Testis (tissue), 2 donors: ENCODE results near the gene IQCF2.

ENCODE experiments used
- POLR2A ChIP-seq: fragments of 450-650 bp; IDR thresholded peaks from one replicate; pipeline ENCODE4 v1.6.1; 2017; ENCODE audit warnings: antibody characterized with exemption, mild to moderate bottlenecking, moderate library complexity
- TF ChIP-seq, protein P1 (sequence below), 3 experiments: fragments of 450-650 bp in 2 of 3; fragments of 200-600 bp in 1 of 3; sonication (generic) in 1 of 3; IDR thresholded peaks; one replicate each; pipeline ENCODE4 v1.5.1; 2016 to 2019; ENCODE audit warnings: antibody characterized with exemption in 3 of 3, mild to moderate bottlenecking in 2 of 3, moderate library complexity in 1 of 3

DNA sequence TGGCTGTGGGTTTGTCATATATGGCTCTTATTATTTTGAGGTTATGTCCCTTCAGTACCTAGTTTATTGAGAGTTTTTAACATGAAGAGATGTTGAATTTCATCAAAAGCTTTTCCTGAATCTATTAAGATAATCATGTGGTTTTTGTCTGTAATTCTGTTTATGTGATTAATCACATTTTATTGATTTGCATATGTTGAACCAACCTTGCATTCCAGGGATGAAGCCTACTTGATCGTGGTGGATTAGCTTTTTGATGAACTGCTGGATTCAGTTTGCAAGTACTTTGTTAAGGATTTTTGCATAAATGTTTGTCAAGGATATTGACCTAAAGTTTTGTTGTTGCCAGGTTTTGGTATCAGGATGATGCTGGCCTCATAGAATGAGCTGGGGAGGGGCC is 33.1 kb upstream of the IQCF2 start:
- TF ChIP-seq, protein P1, sequence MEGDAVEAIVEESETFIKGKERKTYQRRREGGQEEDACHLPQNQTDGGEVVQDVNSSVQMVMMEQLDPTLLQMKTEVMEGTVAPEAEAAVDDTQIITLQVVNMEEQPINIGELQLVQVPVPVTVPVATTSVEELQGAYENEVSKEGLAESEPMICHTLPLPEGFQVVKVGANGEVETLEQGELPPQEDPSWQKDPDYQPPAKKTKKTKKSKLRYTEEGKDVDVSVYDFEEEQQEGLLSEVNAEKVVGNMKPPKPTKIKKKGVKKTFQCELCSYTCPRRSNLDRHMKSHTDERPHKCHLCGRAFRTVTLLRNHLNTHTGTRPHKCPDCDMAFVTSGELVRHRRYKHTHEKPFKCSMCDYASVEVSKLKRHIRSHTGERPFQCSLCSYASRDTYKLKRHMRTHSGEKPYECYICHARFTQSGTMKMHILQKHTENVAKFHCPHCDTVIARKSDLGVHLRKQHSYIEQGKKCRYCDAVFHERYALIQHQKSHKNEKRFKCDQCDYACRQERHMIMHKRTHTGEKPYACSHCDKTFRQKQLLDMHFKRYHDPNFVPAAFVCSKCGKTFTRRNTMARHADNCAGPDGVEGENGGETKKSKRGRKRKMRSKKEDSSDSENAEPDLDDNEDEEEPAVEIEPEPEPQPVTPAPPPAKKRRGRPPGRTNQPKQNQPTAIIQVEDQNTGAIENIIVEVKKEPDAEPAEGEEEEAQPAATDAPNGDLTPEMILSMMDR (IDR thresholded peaks at IDR 0.05): no peak
- no peak for TF ChIP-seq POLR2A
